ENCODE measurements around the gene KHDRBS2.

Gene KHDRBS2

DNA sequence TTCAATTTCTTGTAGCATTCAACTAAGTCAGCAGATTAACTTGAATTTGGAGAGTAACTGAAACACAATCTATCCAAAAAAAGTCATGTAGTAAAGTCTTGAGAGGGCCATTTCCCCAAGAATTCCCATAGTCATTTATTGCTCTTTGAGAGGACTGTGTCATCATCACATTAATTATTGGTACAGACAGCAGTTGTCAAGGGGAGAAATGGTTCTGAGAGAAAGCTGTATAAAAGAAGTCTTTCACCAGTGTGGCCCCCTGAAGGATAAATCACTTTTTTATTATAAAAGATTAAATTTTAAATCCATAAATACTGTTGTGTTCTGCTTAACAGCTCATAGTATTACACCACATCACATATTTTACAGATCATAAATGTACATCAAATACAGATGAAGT is 111.5 kb downstream of the KHDRBS2 start:
- no peak for DNase-seq

DNA sequence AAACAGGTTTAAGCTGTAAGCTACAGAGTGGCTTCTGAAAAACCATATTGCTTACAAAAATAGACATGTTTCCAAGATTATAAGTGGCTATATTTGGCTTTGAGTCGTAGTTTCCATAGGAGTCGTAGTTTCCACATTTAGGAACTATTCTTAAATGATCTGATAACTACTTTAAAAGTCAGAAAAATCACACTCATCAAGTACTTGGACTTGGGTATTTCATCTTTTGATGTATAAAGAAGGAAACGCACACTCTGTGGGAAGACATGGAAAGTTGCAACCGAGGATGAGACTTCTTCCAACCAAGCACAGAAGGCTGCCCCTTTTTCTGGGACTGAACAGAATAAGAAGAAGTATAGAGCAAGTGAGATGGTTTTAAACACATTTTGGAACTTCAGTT is 118.3 kb downstream of the KHDRBS2 start:
- DNase-seq: no peak

DNA sequence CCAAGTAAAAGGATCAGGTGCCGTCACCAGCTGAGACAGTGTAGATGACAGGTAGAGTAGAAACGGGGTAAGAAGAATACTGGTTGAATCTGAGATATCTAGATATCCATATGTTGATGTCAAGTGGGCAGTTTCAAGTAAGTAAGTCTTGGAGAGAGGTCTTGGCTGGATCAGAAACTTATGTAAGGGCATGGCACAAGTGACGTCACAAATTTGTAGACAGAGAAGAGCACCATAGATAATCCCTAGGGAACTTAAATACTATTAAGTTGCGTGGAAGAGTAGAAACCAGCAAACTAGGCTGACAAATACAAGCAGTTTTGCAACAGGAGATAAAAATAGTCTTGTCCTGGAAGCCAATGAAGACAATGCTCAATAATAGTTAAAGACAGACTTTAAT is 123.2 kb downstream of the KHDRBS2 start:
- no peak for DNase-seq

DNA sequence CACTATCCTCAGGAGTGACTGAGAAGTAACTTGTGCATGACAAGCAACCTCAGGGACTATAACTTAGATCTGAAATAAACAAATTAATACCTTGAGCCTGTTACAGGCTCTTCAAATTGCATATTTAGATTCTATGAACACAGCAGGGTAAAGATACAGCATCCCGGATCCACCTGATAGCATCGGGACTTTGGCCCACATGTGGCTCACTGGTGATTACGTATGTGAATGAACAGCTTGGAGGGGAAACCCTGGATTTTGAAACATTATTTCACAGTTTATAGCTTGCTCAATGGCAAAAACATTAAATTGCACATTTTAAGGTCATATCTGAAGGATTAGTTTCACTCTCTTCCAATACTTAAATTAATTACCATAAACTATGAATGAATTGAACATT is 133.2 kb downstream of the KHDRBS2 start:
- no peak for DNase-seq

DNA sequence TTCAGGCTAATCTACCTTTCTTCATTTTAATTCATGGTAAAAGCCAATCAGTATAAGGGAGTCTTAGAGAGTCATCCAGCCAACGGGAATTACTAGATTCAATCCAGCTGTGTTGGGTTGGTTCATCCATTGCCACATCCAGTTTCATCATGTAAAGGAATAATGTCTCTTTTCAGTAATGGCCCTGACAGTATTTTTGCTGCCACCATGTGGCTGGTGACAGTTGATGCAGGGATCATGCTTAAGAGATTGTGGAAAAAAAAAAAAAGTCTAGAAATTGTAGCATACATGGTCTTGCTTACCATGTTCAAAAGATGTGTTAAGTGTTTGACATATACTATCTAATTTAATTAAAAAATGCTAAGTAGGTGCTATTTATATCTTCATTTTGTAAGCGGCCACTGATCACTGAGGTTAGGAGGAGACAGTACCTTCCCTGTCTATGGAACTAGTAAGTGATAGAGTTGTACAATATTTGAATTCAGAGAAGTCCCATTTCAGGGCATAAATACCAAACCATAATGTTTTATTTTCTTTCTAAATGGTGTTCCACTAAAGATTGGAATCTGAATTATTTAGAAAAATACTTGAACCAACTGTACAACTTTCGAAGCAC is 135.9 kb downstream of the KHDRBS2 start:
- DNase-seq: no peak

DNA sequence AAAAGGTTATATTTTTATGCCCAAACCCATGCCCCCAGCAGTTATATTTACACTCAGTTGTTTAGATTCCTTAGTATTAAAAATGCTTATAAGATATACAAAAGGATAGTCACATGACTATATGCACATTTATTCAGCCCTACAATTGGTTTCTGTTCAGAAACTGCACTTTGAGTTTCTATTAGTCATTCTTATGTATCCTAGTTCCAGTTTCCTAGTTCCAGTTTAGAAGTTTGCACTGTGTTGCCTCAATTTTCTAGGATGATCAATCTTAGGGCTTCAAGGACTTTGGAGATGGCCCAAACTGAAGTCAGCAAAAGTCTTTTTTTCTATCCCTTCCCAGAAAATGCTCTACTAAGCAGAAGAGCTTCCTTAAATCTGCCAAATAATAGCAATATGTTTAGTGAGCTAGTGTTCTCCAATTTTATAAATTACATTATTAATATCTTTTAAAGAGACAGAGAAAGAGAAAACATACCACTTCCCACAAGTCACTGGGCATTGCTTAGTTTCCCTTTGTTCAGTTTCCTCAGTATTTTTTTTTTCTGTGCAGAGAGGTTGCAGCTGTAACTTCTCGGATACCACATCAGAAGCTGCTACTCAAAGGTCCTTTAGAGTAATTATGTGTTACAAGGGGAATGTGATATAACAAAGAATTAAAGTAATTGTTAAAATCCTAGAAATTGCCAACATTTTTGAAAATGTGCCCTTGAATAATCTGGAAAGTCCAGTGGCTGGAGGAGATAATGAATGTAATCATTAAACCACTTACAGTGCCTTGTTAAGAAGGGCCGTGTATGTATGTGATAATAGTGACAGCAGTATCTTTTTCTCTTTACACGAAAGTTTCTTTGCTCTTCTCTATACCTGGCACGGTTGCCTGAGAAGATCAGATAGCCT is 138.8 kb downstream of the KHDRBS2 start:
- no peak for DNase-seq

DNA sequence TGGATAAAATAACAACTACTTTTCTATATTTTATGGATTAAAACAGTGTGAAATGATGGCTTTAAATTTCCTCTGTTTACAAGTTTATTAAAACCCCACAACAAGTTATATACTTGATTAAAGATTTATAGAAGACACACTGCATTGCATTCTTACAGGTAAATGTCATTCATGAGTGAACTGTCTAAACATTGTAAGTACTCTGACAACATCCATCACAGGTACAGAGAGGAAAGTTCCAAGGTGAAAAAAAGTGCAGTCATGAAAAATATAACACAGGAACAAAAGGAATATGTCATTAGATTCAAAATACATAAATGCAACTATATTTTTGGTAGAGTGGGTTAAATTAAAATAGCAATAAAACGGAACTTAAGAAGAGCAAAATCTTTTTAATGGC is 156.9 kb downstream of the KHDRBS2 start:
- DNase-seq: no peak

DNA sequence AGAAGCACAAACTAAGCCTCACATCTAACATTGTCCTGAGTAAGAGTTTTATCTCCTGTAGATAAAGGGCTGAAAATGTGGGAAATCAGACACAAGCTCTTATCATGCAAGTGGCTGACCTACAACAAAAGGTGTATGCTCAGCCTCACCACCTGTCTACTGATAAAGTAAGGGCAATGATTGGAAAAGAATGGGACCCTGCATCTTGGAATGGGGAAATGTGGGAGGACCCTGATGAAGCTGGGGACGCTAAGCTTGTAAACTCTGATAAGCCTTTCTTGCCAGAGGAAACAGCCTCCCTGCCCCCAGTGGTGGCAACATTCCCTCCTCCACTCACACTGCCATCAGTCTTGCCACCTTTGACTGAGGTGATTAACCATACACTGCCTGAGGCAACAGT is 166.6 kb downstream of the KHDRBS2 start:
- no peak for DNase-seq

DNA sequence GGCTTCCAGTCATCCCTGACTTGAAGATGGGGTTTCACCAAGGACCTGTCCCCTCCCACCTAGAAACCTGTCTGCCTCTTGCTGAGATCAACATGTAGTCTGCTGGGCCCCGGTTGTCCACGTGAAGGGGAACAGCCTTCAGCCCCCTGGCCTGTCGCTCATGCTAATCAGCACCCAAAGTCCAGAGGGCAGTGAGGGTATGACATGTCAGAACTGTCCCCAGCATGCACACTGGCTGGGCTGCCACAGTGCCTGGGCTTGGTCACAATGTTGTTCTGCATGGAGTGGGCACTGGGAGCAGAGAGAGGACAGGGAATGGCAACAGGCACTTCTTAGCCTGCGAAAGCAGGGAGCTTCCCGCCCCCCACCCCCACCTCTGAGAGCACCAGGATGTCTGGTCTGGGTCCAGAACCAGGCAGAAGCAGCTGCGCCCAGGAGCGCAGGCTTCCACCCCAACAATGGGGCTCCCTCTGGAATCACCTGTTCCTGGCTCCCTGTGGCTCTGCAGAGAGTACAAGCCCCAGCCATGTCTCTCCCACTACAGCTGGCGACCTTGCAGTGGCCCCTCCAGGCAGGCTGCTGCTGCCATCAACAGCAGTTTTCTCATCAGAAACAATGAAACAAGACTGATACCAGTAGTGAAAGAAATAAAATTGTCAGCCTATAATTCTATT is 182.7 kb downstream of the KHDRBS2 start:
- DNase-seq: no peak

DNA sequence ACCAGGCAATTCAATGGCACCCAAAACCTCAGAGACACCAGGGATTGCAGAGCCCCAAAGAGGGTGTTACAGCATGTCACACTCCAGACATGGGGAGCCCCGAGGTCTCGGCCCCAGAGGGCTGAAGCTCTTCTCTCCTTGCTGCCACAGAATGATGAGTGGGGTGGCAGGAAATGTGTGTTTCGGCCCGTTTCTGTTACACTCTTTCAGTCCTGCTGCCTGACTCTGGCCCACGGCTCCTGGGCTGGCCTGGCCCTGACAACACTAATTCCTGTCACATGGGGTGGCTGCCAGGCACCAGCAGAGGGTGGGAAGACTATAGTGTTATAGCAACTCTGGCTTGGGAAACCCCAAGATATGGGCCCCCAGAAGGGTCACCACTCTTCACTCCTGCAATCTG is 183.6 kb downstream of the KHDRBS2 start:
- no peak for DNase-seq

DNA sequence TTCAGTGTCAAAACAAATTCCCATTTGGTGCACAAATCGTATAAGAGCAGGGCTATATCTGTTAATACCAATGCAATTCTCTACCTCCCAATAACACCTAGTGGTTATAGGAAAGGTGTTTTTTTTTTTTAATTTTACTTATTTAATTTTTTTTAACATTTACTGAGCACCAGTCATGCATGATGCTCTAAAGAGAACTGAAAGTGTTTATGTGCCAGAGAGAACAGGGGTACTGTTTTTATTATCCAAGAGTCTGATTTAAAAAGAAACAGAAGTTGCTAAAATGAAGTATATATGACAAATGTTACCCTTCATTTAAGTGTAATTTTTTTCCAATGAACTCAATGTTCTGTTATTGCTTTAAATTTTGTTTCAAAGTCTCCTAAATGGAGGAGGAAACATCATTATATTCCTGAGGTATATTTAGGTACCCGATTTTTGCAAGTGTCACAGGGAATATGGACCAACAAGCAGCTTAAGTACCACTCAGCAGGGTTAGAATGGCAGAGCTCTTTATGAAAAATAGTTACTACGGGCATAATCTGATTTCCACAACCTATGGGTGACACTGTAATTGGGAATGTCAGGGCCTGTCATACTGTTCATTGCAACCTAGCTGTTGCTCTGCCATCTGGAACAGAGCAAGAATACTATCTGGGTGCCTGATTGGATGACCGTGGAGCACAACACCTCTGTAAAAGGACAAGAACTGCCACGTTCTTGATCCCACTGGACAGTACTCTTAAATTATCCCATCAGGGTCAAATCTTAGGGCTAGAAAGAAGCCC is 195.4 kb downstream of the KHDRBS2 start:
- DNase-seq: no peak

DNA sequence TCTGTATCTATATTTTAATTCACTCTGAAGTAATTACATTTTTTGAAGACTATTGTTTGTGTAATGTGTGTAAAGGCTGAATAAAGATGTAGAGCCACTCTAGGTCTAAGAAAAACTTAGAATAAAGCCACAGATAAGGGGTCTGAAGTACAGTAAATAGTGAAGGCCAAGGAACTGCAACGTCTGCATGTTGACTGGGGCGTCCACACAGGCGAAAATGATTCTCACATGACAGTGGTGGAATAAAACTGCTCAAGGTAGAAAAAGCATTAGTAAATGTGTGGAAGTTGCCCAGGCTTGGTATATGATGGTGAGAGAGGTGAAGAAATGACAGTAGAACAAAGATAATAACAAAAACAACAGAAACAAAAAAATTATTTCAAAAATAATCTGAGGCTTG is 196.2 kb downstream of the KHDRBS2 start:
- no peak for DNase-seq

DNA sequence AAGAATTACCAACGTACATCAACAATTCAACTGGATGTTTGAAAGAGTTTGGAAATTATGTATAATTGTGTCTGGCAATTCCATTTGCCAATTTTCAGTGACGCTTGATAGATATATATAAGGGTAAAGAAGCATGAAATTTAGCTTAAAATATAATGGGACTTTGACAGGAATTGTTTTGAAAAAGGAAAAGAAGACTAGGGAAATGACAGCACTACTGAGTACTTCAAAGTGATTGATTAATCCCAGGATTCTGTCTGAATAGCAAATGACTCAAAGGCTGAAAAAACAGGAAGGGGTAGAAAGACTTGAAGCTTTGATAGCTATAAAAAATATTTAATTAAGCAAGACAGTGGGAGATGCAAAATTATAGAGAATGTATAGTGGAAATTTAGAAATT is 200.0 kb downstream of the KHDRBS2 start:
- DNase-seq: no peak

DNA sequence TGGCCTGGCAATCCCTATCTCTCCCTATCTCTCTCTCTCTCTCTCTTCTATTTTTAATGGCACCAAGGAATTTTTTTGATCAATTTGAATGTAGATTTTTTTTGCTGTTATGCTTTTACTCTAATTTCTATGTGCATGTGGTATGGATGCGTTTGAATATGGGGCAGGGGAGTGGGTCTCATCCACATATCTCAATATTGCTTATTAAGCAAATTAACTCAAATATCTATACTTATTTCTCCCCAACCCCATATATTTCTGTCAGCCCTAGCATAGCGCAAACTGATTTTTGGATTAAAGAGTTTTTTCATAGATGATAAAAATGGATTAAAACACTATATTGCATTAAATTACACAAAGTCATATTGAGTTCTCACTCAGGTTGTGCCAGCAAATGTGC is 210.2 kb downstream of the KHDRBS2 start:
- no peak for DNase-seq

DNA sequence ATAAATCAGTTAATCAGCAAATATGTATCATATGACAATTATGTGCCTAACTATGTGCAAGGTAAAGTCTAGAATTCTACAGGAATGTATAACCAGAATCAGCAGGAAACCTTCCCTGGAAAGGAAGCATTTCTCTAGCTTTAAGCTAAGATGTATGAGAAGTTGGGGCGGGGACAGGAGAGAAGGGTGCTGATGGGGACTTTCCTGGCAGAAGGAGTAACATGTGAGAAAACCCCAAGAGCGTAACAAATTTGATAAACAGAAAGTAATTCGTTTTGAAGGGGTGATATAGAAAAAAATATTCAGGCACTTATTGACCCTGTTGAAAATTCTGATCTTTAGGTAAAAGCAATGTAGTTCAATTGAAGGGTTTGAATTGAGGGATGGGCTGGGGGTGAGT is 226.1 kb downstream of the KHDRBS2 start:
- DNase-seq: no peak

DNA sequence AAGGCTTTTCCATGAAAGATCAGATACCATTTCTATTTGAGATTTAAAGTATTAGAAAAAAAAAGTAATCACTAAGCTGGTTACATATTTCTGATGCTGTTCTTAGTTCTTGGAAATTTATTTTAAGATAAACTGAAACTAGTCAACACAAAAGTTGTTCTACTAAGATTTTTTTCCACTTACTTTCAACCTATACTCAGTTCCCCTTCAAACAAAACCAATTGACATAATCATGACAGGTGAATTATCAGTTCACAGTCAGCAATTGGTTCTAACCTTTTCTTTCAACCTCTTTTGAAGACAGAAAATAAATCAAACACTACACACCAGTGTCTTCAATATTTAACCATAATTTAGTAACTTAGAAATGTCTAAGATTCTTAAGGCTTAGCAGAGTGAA is 228.7 kb downstream of the KHDRBS2 start:
- no peak for DNase-seq

DNA sequence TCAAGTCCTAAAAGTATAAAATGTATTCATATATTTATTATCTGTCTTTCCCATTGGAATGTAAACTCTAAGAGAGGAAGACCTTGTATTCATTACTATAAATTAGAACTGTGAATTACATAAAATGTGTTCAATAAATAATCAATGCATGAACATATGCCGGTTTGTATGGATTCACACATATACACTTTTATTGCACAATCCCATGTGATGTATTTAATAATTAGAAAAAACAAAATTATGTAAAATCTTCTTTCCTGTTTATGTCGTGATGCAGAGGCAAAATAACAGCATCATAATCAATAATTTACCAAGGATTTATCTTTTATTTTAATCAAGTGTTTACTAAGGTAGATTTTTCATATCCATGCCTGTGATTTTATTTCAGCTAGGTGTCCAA is 240.5 kb downstream of the KHDRBS2 start:
- no peak for DNase-seq

DNA sequence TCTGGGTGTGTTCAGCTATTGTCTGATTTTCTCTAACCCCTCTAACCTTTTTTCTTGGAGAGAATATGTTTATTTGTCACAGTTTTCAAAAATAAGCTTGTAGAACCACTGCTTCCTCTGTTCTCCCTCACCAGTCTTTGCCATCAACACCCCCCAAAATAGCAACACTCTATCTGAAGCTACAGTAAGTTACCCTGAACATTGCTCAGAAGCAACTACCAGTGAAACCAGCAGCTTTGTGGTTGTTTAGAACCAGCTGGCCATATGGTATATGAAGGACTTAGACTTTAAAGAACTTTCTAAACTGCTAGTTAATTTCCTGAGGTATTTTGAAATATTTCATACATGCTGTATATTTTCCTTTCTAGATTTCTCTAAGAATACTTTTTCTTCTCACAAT is 242.9 kb downstream of the KHDRBS2 start:
- DNase-seq: no peak

DNA sequence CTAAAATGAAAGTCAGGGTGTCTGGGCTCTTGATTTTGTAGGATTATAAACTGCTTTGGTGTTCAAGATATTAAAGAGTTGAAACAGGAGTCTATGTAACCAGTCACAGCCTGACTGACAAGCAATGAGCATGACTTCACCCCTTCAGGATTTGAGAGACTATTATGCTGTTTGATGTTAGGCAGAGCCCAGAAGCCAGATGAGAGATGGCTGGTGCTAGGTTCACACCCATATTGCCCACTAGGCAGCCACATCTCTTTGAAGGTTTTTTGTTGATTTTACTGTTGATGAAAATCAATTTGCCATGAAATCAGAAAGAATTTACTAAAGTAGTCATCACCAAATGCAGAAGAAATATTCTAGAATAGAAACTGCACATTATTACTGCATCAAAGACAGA is 243.6 kb downstream of the KHDRBS2 start:
- no peak for DNase-seq

DNA sequence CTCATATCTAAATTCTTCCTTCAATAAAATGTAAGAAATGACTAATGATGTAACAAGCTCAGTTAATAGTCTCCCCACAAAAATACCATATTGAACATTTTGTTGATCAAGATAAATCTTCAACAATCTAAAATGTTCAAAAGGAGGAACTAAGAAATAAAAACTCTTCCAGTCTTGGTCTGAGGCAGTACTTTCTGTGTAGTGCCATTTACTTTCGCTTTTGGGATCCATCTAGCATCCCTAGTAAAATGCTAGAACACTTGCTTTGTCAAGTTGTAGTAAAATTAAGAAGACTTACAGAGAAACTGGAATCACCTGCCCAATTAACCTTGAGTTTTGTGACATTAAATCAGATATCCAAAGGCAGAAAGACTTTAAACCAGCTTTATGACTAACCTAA is 246.4 kb downstream of the KHDRBS2 start:
- DNase-seq: no peak

DNA sequence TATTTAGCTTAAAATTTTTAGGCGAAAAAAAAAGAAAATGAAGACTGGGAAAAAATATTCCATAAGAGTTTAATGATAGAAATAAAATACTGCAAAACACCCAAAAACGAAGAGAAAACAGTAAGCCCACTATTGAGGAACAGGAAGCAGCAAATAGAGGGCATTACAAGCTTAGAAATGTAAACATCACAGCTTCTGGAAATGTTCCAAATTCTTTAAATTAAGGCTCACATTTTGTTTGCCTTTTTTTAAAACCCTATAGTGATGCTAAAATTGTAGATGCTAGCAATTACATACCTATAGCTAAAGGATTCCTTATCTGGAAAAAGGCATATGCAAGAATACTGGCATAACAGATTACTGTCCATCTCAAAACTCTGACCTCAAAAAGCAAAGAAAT is 248.6 kb downstream of the KHDRBS2 start:
- no peak for DNase-seq

DNA sequence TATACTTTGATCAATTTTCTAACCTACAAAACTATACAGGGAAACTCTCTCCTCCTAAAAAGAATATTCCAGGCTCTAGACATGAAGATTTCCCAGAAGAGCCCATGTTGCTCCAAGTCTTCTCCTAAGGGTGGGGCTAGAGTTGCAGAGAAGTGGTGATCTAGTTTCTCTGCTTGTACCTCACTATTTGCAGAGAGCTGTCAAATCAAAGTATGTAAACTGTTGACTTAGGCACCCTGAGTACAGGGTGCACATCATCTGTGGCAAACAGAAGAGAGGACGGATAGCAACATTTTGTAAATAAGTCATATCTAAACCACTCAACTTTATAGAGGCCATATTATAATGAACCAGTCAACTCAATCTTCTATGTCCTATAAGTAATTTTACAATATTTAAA is 250.1 kb downstream of the KHDRBS2 start:
- no peak for DNase-seq

DNA sequence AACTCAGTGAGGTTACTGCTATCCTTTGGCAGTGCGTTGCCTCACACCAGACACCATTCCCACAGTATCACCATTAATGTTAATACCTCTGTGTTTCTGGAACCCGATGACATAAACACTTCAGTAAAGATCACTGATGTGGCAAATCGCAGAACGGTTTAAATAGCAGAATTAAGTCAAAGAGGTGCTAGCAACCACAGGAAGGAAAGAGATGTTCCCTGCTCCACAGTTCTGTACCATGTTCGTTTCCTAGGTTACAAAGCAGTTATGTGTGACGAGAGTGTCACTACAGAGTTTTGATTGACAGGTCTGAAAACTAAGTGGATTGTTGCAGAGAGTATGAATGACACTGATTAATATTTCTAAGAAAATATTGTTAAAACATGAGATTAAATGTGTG is 272.3 kb downstream of the KHDRBS2 start:
- no peak for DNase-seq

Measured in femur (tissue), 1 donor.